Caco-2 (cell line): ENCODE measurements around the gene GMFB. TPM values are rescaled to one million over a fixed set of nuclear protein-coding genes. Genes with fewer than 3 reads are reported as not detected.

Source experiments
- Bru-seq: library from RNA; stranded (reverse); fragments of 400-500 nt; gene quantifications from one replicate; lab custom pipeline; 2021; lab: Mats Ljungman, UMichigan
- BruChase-seq, 2 experiments: library from RNA; stranded (reverse); fragments of 400-500 nt; gene quantifications; one replicate each; lab custom pipeline; 2021; lab: Mats Ljungman, UMichigan
- BruUV-seq: library from RNA; stranded (reverse); fragments of 400-500 nt; replicated peaks from 2 replicates; lab custom pipeline; 2021; lab: Mats Ljungman, UMichigan
- CTCF ChIA-PET: fragments of 300-600 bp; sonication (Branson Sonifier 250); formaldehyde crosslinking; loops from one replicate; lab custom pipeline; 2022; ENCODE audit warnings: antibody characterized with exemption; lab: Charles Lee
- POLR2A ChIA-PET: fragments of 300-600 bp; sonication (Branson Sonifier 250); formaldehyde crosslinking; loops from one replicate; lab custom pipeline; 2022; ENCODE audit warnings: antibody characterized with exemption; lab: Charles Lee
- DNase-seq, 2 experiments: peaks; one replicate each; pipeline versions ENCODE4 v3.0.0 to v3.0.0-alpha.2; 2020 to 2022
- H3K27me3 ChIP-seq: replicated peaks from 2 replicates; pipeline ENCODE4 v1.6.0; 2011; ENCODE audit warnings: low read length; ENCODE audit not compliant: control insufficient read depth, insufficient read depth
- H3K36me3 ChIP-seq: 2 replicates; pipeline ENCODE4 v1.5.1; 2011; ENCODE audit warnings: low read length; ENCODE audit not compliant: control insufficient read depth, insufficient read depth
- H3K4me1 ChIP-seq: fragments of 250-450 bp; sonication (Bioruptor Pico); 2 replicates; pipeline ENCODE4 v1.5.1; 2020; ENCODE audit warnings: mild to moderate bottlenecking
- H3K4me3 ChIP-seq: 2 replicates; pipeline ENCODE4 v1.5.1; 2011; ENCODE audit warnings: low read depth, mild to moderate bottlenecking, control low read depth, low read length
- H3K9me3 ChIP-seq: fragments of 250-450 bp; sonication (Bioruptor Pico); 2 replicates; pipeline ENCODE4 v1.5.1; 2020; ENCODE audit warnings: mild to moderate bottlenecking, moderate library complexity
- H3K27ac Mint-ChIP-seq: one replicate; pipeline ENCODE4 v1.8.0; 2022; ENCODE audit warnings: mixed read lengths; ENCODE audit not compliant: unreplicated experiment
- H3K27me3 Mint-ChIP-seq: one replicate; pipeline ENCODE4 v1.8.0; 2022; ENCODE audit warnings: mixed read lengths; ENCODE audit not compliant: insufficient read depth, unreplicated experiment
- H3K36me3 Mint-ChIP-seq: one replicate; pipeline ENCODE4 v1.8.0; 2022; ENCODE audit warnings: mild to moderate bottlenecking, mixed read lengths; ENCODE audit not compliant: insufficient read depth, unreplicated experiment
- H3K4me1 Mint-ChIP-seq: one replicate; pipeline ENCODE4 v1.8.0; 2022; ENCODE audit warnings: low read depth, mixed read lengths; ENCODE audit not compliant: unreplicated experiment
- H3K4me3 Mint-ChIP-seq: one replicate; pipeline ENCODE4 v1.8.0; 2022; ENCODE audit warnings: mild to moderate bottlenecking, moderate library complexity, mixed read lengths; ENCODE audit not compliant: unreplicated experiment
- H3K9me3 Mint-ChIP-seq: one replicate; pipeline ENCODE4 v1.8.0; 2022; ENCODE audit warnings: mixed read lengths; ENCODE audit not compliant: unreplicated experiment
- intact Hi-C: fragments of 100-400 bp; cut with micrococcal nuclease; formaldehyde crosslinking; loops from one replicate; pipeline ENCODE4 v1.10.0; 2022; ENCODE audit not compliant: unreplicated experiment
- long read RNA-seq: library from polyadenylated mRNA; stranded (forward); transcript quantifications from one replicate; pipeline ENCODE4 v2.0.0, GENCODE V29; 2022
- total RNA-seq: library from RNA; stranded (reverse); gene quantifications from 2 replicates; pipeline ENCODE4 v1.2.3, GENCODE V29; 2022
- TF ChIP-seq, protein P1 (sequence below), 2 experiments: fragments of 200-600 bp in 1 of 2; IDR thresholded peaks; 1 replicate in 1 of 2; 2 replicates in 1 of 2; pipeline versions ENCODE4 v1.5.1 to v1.8.0; 2011 to 2022; ENCODE audit warnings: antibody characterized with exemption in 1 of 2, control low read depth in 1 of 2, inconsistent platforms in 1 of 2, low read depth in 1 of 2, low read length in 1 of 2, mild to moderate bottlenecking in 1 of 2, moderate library complexity in 1 of 2; ENCODE audit not compliant: insufficient read depth in 1 of 2, severe bottlenecking in 1 of 2, unreplicated experiment in 1 of 2

The GMFB gene
- total RNA-seq (65.5 and 67.4 TPM in 2 replicates), Bru-seq, nascent RNA (percentile 94 among the genes with signal in this experiment), BruChase-seq, experiment 1, labeled RNA remaining after a 2-hour chase (percentile 97 among the genes with signal in this experiment), BruChase-seq, experiment 2, labeled RNA remaining after a 6-hour chase (percentile 98 among the genes with signal in this experiment)
- long read RNA-seq, full-length matches to known transcripts, result 90 of 130 reads
- long read RNA-seq, partial matches to known transcripts, result 8 of 130 reads
- long read RNA-seq, other reads (novel, unspliced or antisense), result 32 of 130 reads

DNA sequence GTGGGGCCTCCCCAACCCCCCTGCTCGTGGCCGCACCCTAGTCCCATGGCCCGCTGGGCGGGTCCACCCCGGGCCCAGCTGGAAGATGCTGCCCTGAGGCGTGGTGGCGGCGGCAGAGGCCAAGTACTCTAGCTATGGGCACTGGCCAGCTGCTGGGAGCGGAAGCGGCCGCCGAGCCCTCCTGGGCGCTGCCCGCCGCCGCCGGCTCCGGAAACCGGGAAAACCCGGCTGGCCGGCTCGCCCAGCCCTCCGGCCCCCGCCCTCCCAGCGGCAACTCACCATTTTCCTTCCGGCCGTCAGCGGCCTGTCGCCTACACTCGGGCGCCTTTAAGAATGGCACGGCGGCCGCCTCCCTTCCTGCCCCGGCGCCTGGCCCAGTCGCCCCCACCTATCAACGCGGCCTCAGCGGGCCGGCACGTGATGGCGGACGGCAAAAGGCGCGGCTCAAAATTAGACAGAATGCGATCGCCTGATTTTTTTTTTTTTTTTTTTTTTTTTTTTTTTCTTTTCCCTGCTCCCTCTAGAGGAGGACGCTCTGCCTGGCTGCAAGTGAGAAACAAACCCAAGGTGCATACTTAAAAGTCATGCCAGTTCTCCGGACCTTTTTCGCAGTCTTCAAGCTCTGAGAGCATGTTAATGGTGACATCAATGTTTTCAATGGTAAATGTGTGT lies at the start of gene GMFB:
Gene GMFB, minus strand, starts transcription at position 335 of the 672 bp plus-strand sequence. Its CDS starts 53 bp downstream, at position 282.
- no TSS peak for BruUV-seq
- TF ChIP-seq, protein P1, sequence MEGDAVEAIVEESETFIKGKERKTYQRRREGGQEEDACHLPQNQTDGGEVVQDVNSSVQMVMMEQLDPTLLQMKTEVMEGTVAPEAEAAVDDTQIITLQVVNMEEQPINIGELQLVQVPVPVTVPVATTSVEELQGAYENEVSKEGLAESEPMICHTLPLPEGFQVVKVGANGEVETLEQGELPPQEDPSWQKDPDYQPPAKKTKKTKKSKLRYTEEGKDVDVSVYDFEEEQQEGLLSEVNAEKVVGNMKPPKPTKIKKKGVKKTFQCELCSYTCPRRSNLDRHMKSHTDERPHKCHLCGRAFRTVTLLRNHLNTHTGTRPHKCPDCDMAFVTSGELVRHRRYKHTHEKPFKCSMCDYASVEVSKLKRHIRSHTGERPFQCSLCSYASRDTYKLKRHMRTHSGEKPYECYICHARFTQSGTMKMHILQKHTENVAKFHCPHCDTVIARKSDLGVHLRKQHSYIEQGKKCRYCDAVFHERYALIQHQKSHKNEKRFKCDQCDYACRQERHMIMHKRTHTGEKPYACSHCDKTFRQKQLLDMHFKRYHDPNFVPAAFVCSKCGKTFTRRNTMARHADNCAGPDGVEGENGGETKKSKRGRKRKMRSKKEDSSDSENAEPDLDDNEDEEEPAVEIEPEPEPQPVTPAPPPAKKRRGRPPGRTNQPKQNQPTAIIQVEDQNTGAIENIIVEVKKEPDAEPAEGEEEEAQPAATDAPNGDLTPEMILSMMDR (IDR thresholded peaks at IDR 0.05; ENCODE audit: insufficient read depth in 1 of 2, low read depth in 1 of 2, low read length in 1 of 2, severe bottlenecking in 1 of 2, unreplicated experiment in 1 of 2), result peak in 1 of 2 experiments; percentile 57
- peak; percentile 92 for DNase-seq
- Mint-ChIP-seq H3K27ac (peak within 1 kb of the TSS; percentile 78), H3K27me3 (no peaks in the 10 kb centered on the region), H3K4me3 (peak within 1 kb of the TSS; percentile 74), H3K4me1 (peaks cover 18% of the 10 kb centered on the region), H3K9me3 (no peaks in the 10 kb centered on the region), H3K36me3 (peaks cover 13% of the 10 kb centered on the region)
- POLR2A ChIA-PET, result interaction anchor here (0.8 to 1.8 kb wide), 4 partner anchors 15 to 92 kb away, joined by 3 to 10 read pairs (median 6); partner anchors contain the start of genes CDKN3 and CGRRF1
- Histone ChIP-seq H3K36me3 (no peaks in the 10 kb centered on the region), H3K4me3 (peak within 1 kb of the TSS; percentile 86), H3K4me1 (peaks cover 24% of the 10 kb centered on the region), H3K27me3 (no peaks in the 10 kb centered on the region), H3K9me3 (no peaks in the 10 kb centered on the region)
- intact Hi-C loops, result loop anchor here (1.0 to 2.0 kb wide), 3 partner anchors 20 to 121 kb away; partner anchors contain the start of genes CGRRF1 and CNIH1
- CTCF ChIA-PET, result interaction anchor here (0.6 to 1.7 kb wide), 6 partner anchors 21 to 373 kb away, joined by 3 to 7 read pairs (median 5); partner anchors contain the start of gene CGRRF1

DNA sequence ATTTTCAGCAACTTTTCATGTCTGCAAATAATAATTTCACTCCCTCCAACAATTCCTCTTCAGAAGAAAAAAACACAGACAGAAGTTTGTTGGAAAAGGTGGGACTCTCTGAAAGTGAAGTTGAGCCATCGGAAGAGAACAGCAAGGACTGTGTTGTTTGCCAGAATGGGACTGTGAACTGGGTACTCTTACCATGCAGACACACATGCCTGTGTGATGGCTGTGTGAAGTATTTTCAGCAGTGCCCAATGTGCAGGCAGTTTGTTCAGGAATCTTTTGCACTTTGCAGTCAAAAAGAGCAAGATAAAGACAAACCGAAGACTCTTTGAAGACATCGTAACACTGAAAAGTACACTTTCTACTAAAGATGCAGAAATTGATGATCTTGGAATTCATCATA lies 49.3 kb upstream of the GMFB start:
- H3K9me3 Mint-ChIP-seq, result no peaks in the 10 kb centered on the region

DNA sequence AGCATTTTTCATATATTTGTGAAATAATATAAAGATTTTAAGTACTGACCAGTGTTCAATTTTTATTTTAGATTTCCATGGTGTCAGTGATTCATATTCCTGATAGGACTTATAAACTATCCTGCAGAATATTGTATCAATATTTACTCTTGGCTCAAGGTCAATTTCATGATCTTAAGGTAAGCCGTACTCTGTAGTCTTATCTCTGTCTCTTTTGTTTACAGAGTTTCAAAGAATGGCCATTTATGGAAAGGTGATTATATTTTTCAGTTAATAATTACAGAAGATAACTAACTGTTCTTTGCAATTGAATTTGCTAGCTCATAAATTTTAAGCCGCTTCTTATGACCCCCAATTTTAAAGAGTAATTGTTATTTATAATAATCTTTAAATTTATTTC lies 48.9 kb upstream of the GMFB start:
- Histone ChIP-seq H3K4me3 (no peak overlapping the region), H3K27me3 (no peaks in the 10 kb centered on the region), H3K36me3 (no peaks in the 10 kb centered on the region), H3K4me1 (peaks cover 6% of the 10 kb centered on the region; the same call in 1 of the 2 replicates), H3K9me3 (no peaks in the 10 kb centered on the region; the same call in 1 of the 2 replicates)
- H3K4me1 Mint-ChIP-seq, result no peaks in the 10 kb centered on the region
- TF ChIP-seq, protein P1 (IDR thresholded peaks at IDR 0.05; ENCODE audit: insufficient read depth in 1 of 2, low read depth in 1 of 2, low read length in 1 of 2, severe bottlenecking in 1 of 2, unreplicated experiment in 1 of 2), result no peak
- no peak overlapping the region for H3K4me3 Mint-ChIP-seq
- H3K27me3 Mint-ChIP-seq, result no peaks in the 10 kb centered on the region
- no peak overlapping the region for H3K27ac Mint-ChIP-seq
- ChIA-PET POLR2A (no interaction called here), CTCF (no interaction called here)
- no peaks in the 10 kb centered on the region for H3K9me3 Mint-ChIP-seq
- no peaks in the 10 kb centered on the region for H3K36me3 Mint-ChIP-seq
- no peak for DNase-seq
- no TSS peak for BruUV-seq
- intact Hi-C loops, result no loop called here

More for the DNA sequence above, 49.3 kb upstream of the GMFB start:
- intact Hi-C loops, result no loop called here
- Mint-ChIP-seq H3K4me1 (no peaks in the 10 kb centered on the region), H3K4me3 (no peak overlapping the region), H3K27me3 (no peaks in the 10 kb centered on the region), H3K27ac (no peak overlapping the region), H3K36me3 (no peaks in the 10 kb centered on the region)
- Histone ChIP-seq H3K36me3 (no peaks in the 10 kb centered on the region), H3K4me1 (peaks cover 6% of the 10 kb centered on the region; the same call in 1 of the 2 replicates), H3K27me3 (no peaks in the 10 kb centered on the region), H3K4me3 (no peak overlapping the region), H3K9me3 (no peaks in the 10 kb centered on the region; the same call in 1 of the 2 replicates)
- ChIA-PET POLR2A (no interaction called here), CTCF (no interaction called here)
- DNase-seq, result no peak
- BruUV-seq, result no TSS peak
- TF ChIP-seq, protein P1 (IDR thresholded peaks at IDR 0.05; ENCODE audit: insufficient read depth in 1 of 2, low read depth in 1 of 2, low read length in 1 of 2, severe bottlenecking in 1 of 2, unreplicated experiment in 1 of 2), result no peak
